Prostate gland (tissue), 2 donors: Measurements from ENCODE around the gene GPATCH4.

Experiments
- CTCF ChIP-seq, 4 experiments: fragments of 200-600 bp in 2 of 4; fragments of 450-650 bp in 2 of 4; sonication (generic) in 2 of 4; IDR thresholded peaks; 1 replicate in 3 of 4; 2 replicates in 1 of 4; pipeline ENCODE4 v1.5.1; 2016 to 2019; ENCODE audit warnings: antibody characterized with exemption in 4 of 4, mild to moderate bottlenecking in 2 of 4, moderate library complexity in 2 of 4
- POLR2A ChIP-seq: fragments of 450-650 bp; IDR thresholded peaks from one replicate; pipeline ENCODE4 v1.6.1; 2016; ENCODE audit warnings: antibody characterized with exemption, mild to moderate bottlenecking

GRCh38 chr1:156586892-156587477, 14.3 kb downstream of the GPATCH4 start:
- no peak for TF ChIP-seq CTCF (IDR thresholded peaks at IDR 0.05)
- no peak for TF ChIP-seq POLR2A
